NB4 (cell line): Measurements from ENCODE around the gene CSMD2.

Experiments used
- DNase-seq: peaks from one replicate; pipeline ENCODE4 v3.0.0; 2010; ENCODE audit warnings: low read depth
- H3K4me3 ChIP-seq: one replicate; pipeline ENCODE4 v1.5.1; 2011; ENCODE audit warnings: mild to moderate bottlenecking, low read depth, low read length, moderate library complexity
- MYC ChIP-seq: IDR thresholded peaks from 2 replicates; pipeline ENCODE4 v1.6.1; 2011; ENCODE audit warnings: low read depth, low read length
- POLR2A ChIP-seq: IDR thresholded peaks from 2 replicates; pipeline ENCODE4 v1.6.1; 2011; ENCODE audit warnings: mild to moderate bottlenecking; ENCODE audit not compliant: insufficient read length; ENCODE audit errors: extremely low read depth
- TF ChIP-seq, protein P1 (sequence below): IDR thresholded peaks from one replicate; pipeline ENCODE4 v1.5.1; 2012; ENCODE audit warnings: low read depth, low read length
- TF ChIP-seq, protein P2 (sequence below): IDR thresholded peaks from 2 replicates; pipeline ENCODE4 v1.6.1; 2011; ENCODE audit warnings: low read depth, low read length

The CSMD2 gene

GRCh38 chr1:33792216-33792615 lies 372.8 kb downstream of the CSMD2 start:
- TF ChIP-seq, protein P1, sequence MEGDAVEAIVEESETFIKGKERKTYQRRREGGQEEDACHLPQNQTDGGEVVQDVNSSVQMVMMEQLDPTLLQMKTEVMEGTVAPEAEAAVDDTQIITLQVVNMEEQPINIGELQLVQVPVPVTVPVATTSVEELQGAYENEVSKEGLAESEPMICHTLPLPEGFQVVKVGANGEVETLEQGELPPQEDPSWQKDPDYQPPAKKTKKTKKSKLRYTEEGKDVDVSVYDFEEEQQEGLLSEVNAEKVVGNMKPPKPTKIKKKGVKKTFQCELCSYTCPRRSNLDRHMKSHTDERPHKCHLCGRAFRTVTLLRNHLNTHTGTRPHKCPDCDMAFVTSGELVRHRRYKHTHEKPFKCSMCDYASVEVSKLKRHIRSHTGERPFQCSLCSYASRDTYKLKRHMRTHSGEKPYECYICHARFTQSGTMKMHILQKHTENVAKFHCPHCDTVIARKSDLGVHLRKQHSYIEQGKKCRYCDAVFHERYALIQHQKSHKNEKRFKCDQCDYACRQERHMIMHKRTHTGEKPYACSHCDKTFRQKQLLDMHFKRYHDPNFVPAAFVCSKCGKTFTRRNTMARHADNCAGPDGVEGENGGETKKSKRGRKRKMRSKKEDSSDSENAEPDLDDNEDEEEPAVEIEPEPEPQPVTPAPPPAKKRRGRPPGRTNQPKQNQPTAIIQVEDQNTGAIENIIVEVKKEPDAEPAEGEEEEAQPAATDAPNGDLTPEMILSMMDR: no peak
- TF ChIP-seq MYC: no peak
- TF ChIP-seq POLR2A: no peak
- no peak overlapping the region for H3K4me3 ChIP-seq
- no peak for DNase-seq

DNA sequence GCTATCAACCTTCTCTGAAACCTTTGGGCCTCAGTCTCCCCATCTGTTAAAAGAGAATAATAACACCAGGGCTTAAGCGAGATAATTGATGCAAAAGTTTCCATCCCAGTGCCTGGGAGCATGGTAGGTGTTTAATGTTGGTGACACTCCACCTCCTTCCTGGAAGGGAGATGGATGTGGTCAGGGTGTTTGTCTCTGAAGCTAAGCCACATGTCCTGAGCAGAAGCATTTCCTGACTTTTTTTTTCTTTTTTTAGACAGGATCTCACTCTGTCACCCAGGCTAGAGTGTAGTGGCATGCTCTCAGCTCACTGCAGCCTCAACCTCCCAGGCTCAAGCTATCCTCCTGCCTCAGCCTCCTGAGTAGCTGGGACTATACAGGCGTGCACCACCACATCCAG lies 373.8 kb downstream of the CSMD2 start:
- DNase-seq: no peak
- no peak overlapping the region for H3K4me3 ChIP-seq
- no peak for TF ChIP-seq MYC
- no peak for TF ChIP-seq POLR2A
- TF ChIP-seq, protein P2, sequence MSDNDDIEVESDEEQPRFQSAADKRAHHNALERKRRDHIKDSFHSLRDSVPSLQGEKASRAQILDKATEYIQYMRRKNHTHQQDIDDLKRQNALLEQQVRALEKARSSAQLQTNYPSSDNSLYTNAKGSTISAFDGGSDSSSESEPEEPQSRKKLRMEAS: no peak
- TF ChIP-seq, protein P1: no peak

GRCh38 chr1:33790577-33790976 lies 374.5 kb downstream of the CSMD2 start:
- TF ChIP-seq, protein P2: no peak
- DNase-seq: no peak
- no peak overlapping the region for H3K4me3 ChIP-seq

GRCh38 chr1:33784876-33785275 lies 380.2 kb downstream of the CSMD2 start:
- no peak for DNase-seq
- H3K4me3 ChIP-seq: no peak overlapping the region
- TF ChIP-seq, protein P2: no peak
- TF ChIP-seq POLR2A (no peak), MYC (no peak)
- TF ChIP-seq, protein P1: no peak

DNA sequence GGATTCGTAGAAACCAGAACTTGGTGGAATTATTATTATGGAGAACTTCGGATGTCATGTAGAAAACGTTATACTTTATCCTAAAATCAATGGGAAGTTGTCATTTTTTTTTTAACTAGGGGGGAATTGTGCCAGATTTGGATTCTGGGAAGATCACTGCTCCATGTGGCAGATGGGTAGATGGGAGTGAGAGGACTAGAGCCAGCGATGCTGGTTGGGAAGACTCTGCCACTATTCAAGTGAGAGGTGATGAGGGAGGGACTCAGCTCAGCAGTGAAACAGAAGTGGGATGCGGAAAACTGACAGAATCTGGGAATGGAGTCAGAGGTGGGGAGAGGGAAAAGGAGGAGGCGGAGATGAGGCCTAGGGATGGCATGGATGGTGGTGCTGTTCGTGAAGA lies 382.3 kb downstream of the CSMD2 start:
- DNase-seq: no peak
- TF ChIP-seq POLR2A (no peak), MYC (no peak)
- TF ChIP-seq, protein P1: no peak
- TF ChIP-seq, protein P2: no peak
- no peak overlapping the region for H3K4me3 ChIP-seq

- no peak overlapping the region for H3K4me3 ChIP-seq
- no peak for DNase-seq
- TF ChIP-seq MYC: no peak
- TF ChIP-seq, protein P1: no peak
- TF ChIP-seq POLR2A: no peak
- TF ChIP-seq, protein P2: no peak
These were observed 383.4 kb downstream of the CSMD2 start for GRCh38 chr1:33781652-33782051.
